Amygdala (tissue), 56 donors: ENCODE data around the gene MTTP.

Source experiments
- DNase-seq, 56 donors: peaks; one replicate each; lab custom pipeline; 2025; lab: John Stamatoyannopoulos, UW

The MTTP gene

DNA sequence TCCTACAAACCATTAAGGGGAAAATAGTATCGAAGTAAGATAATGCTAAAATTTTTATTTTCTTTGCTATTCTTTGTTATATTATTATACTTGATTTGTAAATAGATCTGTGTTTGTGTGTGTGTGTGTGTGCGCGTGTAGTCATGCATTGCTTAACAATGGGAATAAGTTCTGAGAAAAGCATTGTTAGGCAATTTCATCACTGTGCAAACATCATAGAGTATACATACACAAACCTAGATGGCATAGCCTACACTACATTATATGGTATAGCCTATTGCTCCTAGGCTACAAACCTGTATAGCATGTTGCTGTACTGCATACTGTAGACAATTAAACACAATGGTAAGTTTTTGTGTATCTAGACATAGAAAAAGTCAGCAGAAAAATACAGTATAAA lies 17.1 kb downstream of the MTTP start:
- DNase-seq = no peak

DNA sequence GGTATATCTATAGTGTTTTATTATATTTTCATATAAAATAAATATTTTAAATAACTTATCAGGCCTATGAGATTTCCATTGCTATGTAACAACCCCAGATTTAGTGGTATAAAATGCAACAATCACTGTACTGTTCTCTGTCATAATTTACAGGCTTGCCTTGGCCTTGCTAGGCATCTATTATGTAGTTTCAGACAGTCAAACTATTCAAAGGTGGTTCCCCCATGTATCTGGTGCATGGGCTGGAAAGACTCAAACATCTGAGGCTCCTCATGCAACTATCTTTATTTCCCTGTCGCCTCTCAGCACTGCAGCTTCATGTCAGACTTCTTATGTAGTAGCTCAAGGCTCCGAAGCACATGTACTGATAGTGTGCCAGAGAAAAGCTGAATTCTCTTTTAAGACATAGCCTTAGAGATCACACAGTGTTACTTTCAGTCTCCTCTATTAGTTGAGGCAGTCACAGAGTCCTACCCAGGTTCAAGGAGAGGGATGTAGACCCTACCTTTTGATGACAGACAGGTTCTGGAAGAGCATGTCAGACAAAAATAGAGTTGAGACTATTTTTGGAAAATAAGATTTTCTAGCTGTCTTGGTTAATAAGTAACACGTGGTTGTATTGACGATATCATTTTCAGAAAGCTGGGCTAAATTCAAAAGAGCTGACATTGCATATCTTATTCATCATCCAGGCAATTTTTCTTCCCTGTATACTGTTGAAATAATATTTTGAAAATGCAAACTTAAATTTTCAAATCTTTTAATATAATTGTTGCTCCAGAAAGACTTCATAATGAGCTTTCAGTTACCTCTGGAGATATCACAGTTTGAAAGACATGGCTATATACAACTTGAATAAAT lies 19.4 kb downstream of the MTTP start:
- no peak for DNase-seq

DNA sequence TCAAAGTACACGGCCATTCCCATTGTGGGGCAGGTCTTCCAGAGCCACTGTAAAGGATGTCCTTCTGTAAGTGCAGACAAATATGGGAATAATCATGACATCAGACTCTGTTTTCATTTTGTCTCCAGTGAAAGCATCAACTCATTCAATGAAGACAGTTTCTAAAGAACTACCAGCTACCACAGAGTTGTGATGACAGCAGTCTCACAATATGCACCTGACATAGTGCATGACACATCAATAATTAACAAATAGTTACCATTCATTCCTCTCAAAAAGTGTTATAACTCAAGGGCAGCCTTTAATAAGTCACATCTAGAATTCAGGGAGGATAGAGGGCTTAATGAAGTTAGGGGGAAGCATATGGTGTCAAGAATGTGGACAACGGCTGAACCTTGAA lies 20.2 kb downstream of the MTTP start:
- no peak for DNase-seq

DNA sequence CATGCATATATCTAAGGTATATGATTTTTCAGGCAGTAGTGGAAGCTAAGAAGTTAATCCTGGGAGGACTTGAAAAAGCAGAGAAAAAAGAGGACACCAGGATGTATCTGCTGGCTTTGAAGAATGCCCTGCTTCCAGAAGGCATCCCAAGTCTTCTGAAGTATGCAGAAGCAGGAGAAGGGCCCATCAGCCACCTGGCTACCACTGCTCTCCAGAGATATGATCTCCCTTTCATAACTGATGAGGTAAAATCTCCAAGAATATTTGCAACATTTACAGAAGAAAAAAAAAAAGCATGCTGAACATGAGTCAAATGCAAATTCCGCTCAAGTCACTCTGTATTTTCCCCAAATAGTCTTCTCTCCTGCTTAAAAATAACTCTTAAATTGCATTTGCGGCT lies 32.1 kb downstream of the MTTP start:
- no peak for DNase-seq

DNA sequence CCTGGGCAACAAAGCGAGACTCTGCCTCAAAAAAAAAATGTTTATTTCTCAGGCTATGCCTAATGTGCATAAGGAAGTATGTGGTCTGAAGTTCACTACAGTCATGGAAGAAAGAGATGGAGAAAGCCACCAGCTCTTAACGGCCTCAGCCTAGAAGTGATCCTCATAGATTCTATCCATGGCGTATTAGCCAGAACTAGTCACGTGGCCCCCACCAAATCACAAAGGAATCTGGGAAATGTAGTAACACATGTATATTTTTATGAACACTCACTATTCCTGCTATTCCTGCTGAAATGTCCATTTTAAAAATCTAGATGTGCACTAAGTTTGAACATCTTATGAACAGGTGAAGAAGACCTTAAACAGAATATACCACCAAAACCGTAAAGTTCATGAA lies 33.8 kb downstream of the MTTP start:
- DNase-seq = no peak

DNA sequence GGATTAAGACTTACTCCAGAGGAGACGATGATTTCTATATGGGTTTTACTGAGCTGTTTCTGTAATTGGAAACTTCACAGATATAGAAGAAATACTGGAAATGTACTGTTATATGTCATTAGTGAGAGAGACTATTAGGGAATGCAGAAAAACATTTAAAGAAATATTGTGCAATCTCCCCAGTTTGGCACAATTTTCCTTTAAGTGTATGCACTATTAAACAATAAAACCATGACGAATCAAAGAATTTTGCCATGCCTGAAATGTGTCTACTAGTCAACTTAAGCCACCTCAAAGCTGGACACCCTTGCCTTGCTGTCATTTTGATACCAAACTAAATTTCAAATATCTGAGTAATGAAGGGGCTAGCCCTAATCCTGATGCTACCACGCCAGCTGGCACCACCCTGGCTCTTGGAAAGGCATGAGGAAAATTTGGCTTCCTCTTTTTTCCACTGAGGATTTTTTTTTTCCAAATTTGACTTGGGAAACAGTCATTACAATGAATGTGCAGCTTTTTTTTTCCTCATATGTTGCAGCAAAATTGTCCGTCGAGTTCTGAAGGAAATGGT lies 36.1 kb downstream of the MTTP start:
- DNase-seq = no peak

DNA sequence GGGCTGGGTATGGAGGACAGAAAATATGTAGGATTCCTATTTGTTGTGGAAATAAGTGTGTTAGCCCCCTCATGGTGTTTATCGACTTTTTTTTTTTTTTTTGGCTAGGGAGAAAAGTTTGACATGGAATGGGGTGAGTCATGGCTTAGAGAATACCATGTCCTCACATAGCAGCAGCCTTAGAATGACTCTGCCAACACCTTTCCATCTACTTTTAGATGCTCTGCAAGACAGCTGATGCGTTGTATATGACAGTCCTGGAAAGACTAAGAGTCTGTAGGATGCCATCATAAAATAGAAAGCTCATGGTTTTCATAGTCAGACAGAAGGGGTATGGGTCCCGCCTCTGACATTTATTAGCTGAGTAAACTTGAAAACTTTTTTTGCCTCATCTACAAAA lies 37.7 kb downstream of the MTTP start:
- no peak for DNase-seq

DNA sequence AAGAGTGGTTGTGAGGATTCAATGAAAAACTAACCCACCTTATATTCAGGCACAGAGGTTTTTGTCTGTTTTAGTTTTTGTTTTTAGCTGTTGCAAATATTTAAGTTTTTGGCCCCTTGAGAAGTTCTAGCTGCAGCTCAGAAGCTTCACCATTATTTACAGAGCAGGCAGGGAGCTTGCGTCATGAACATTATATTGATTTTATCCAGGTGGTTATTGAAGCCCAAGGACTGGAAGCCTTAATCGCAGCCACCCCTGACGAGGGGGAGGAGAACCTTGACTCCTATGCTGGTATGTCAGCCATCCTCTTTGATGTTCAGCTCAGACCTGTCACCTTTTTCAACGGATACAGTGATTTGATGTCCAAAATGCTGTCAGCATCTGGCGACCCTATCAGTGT lies 38.1 kb downstream of the MTTP start:
- DNase-seq = no peak

DNA sequence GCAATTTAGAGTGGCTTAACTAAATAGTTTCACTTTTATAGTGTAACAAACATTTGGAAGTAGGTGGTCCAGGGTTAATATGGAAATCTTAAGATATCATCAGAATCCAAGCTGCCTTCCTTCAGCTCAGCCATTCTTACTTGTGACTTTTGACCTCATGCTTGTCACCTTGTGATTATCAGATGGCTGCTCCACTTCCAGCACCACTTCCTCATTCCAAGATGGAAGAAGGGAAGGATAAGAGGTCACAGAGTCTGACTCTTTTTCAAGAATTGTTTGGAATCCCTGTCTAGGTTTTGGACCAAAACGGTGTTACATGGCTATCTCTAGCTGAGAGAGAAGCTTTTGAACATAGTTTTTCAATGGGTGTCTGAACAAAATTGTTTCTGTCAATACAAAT lies 39.9 kb downstream of the MTTP start:
- no peak for DNase-seq

DNA sequence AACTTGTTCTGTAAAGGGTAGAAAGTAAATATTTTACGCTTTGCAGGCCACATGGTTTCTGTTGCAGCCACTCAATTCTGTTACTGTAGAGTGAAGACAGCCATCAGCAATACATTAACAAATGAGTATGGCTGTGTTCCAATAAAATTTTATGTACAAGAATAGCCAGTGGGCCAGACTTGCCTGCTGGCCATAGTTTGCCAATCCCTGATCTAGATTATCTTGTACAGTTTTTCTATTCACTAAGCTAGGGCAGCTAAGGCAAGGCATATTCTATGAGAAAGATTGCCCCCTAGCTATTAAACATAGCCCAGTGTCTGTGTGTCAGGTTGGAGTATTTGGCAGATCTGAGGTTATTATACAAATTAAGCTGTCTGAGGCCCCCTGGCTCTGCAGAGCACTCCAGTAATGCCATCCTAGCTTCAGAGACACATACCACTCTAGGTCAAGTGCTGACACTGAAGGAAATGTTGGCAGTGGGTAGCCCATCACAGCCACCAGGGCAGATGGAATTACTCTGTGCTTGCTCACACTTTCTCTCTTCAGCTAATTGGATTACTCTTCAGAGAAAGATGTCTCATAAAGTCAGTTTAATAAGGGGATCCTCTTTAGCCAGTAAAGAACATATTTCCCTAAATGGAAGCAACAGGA lies 40.7 kb downstream of the MTTP start:
- no peak for DNase-seq

DNA sequence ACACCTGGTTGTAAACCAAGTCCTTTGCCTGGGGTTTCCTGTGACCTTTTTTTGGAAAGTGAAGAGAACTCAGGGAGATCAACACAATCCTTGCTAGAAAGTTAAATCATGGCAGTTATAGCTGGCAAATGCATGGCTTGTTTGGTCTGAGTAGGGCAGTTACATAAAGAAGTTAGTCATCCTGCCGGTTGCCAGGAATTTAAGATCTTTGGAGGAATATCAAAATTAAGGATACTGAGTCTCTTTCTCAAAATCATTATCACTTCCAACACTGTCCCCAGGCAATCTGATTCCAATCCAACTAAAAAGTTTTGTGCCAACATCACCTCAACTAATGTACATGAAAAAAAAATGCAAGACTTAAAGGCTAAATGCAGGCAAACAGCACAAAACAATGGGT lies 42.8 kb downstream of the MTTP start:
- no peak for DNase-seq

DNA sequence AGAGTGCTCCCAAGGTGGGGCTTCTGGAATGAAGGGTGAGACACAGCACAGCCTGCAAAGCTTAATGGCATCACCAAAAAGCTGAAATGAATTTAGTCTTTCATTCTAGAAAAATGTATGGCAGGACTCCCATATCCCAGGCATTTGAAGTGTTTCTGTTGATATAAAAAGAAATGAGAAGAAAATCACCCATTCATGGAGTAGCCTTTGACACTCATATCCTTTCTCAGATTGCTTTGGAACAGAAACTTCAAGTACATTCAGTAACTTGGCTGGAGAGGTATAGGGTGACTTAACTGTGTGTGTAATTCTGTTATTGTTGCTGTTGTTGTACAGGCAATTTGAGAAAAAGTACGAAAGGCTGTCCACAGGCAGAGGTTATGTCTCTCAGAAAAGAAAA lies 47.7 kb downstream of the MTTP start:
- no peak for DNase-seq

DNA sequence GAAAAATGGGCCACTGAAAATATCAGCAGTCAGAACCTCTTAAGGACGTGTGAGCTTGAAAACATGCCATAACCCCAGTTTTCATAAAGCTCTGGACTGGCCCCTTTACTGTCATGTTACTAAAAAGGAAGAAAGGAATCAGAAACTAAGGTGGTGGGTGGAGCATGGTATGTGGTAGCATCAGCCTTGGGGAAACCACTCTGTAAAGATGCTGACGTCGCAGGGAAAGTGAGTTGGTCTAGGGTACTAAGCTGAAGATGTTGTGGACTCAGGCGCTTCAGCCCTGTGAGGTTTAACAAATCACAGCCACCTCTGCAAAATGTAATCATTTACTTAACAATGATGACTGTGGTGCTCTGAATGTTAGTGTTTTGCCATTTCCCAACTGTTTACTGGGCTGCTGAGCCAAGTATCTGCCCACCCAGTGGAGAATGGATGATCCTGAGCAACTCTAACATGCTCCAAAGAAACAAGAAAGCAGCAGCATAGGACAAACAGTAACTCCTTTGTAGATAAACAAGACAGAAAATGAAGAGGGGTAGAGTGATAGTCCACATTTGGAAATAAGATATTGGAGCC lies 49.6 kb downstream of the MTTP start:
- no peak for DNase-seq

DNA sequence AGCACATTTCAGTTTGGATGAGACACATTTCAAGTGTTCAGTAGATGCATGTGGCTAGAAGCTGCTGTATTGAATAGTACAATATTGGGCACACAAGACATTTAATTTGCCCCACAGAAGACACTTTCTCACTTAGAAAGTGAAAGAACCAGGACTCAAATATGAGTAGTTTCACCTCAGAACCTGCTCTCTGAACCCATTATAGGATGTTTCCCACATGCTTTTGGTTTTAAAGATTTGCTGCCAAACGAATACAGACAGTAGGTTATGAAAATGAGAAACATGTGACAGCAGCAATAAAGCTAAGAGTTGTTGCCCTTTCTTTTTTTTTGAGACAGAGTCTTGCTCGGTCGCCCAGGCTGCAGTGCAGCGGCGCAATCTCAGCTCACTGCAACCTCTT lies 50.7 kb downstream of the MTTP start:
- no peak for DNase-seq

DNA sequence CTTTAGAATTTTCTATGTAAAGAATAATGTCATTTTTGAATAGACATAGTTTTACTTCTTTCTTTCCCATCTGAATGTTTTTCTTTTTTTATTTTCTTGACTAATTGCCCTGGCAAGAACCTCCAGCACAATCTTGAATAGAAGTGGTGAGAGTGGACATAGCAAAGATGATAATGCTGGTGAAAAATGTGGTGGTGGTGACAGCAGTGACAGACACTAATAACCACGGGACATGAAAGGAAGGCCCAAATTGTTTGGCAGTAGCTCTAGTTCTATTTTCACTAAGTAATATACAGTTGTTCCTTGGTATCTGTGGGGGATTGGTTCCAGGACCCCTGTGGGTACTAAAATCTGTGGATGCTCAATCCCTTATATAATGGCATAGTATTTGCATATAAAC lies 53.4 kb downstream of the MTTP start:
- no peak for DNase-seq

DNA sequence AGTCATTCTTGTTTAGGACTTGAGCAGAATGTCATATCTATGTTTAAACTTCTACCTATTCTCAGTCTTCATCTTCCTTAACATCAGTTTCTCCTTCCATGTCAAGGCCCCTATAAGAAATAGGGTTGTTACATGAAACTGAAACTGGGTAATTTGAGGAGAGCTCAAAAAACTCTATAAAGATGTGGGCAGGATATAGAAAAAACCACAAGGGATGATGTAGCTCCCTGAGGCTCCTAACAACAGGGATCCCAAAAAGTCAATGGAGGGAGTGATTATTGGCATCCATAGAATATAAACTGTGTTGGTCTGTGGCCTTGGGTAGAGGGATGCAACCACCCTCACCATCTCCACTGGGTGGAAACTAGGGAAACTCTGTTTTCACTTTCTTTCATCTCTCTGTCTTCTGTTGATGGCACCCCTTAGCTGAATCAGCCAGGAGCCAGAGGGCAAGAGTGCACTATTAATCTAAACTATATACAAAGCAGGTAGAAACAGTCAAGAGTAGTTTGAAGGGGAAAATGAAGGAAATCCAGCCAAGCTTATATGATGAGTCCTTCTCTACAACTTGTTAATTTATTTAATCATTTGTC lies 55.4 kb downstream of the MTTP start:
- DNase-seq = no peak

DNA sequence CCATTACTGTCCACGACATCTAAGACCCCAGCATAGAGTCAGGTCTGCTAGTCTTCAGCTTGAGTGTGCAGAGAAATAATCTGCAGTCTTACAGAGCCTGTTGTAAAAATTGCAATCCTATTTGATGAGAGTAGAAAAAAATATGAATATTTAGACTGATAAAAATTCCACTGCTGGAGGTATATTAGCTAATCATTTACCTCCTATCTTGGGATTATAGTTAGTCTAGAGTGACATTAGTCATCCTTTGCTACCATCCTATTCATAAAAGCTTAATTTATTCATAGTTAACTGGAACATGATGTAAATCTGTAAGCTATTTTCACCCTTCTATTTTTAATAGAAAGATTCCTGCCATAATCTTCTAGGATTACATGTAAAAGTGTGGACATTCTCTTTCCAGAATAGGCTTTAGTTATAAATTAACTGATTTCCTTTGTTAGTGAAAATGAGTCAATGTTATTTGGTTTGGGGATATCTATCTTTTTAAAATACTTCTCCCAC lies 56.3 kb downstream of the MTTP start:
- no peak for DNase-seq

DNA sequence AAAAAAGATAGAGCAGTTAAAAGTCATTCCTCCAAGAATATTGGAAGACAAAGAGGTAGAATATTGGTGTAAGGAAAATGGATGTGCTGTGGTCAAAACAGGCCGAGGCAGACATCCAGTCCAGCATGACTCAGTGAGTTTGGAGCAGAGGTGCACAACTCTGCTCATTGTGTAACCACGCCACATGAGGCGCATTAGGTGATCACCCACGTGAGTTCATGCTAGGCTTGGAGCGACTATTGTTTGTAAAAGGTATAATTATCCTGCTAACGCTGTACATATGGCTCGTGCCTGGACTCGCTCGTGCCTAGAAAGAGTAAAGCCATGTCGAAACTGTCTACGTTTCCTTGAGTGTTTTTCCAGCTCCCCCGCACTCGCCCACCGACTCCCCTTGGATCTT lies 59.1 kb downstream of the MTTP start:
- no peak for DNase-seq

DNA sequence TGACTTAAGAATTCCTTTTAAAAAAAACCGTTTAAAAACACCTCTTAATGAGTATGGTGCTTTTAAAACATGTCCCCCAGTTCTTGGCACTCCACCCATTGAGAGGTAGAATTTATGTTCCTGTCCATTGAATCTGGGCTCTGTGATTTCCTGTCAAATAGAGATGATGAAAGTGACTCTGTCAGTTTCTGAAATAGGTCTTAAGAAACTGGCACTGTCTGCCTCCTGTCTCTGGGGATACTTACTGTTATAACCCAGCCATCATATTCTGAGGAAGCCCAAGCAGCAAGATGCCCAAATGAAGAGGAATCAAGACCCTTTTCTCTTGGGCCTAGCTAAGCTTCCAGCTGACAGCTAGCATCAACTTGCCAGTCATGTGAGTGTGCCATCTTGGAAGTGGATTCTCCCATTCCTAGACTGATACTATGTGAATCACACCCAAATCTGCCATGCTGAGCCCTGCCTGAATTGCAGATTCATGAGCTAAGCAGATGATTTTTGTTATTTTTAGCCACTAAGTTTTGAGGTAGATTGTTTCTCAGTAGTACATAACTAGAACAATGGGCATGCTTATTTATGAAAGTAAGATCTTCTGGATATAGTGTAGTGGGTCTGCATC lies 60.2 kb downstream of the MTTP start:
- no peak for DNase-seq

DNA sequence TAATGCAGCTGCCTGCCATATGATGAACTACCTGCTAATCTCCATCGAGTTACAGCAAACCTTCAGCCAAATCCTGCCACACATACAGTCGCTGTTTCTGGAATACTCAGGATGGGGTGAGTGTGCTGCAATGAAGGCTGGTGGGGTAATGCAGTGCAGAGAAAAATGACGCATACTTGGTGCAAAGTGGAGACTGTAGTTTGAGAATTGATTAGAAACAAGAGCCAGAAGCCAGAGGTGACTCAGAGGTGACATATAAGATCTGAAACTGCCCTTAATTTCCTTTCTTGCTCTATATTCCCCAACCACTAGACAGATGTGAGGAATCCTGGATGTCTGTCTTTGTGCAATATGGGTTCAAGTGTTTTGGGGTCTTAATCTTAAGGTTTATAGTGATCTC lies 61.0 kb downstream of the MTTP start:
- DNase-seq = no peak

DNA sequence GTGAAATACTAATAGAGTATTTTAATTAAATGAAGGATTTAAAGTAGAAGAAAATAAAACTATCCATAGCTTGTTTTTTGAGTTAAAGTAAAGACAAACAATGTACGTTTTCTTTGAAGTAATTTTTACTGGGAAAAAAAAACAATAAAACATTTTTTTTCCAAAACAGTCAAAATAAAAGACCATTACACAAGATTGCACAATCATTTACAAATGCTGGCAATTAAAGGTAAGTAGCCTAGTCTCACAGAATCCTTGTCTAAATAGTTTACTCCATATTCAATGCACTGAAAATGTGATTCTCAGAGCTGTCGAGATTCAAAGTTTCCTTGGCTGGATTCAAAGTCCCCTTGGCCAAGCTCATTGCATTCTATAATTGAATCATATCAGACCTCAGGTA lies 61.8 kb downstream of the MTTP start:
- no peak for DNase-seq
